ENCODE measurements around the gene PRCP.

DNA sequence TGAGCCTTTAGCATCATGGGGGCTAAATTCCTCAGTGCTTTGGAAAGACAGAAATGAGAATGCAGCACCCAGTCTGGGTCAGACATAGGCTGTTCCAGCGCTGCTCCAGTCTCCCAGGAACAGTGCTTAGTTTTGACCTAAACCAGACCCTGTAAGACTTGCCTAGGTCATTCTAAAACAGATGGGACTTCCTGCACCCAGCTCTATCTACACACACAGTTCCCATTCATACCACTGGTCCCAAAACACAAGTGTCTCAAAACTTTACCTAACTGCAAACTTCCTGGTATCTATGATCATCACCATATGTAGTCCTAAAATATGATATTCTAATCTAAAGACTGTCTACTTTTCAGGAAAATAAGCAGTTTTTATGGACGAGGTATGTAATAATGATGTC lies 37.9 kb downstream of the PRCP start:
- TF ChIP-seq, protein P1, sequence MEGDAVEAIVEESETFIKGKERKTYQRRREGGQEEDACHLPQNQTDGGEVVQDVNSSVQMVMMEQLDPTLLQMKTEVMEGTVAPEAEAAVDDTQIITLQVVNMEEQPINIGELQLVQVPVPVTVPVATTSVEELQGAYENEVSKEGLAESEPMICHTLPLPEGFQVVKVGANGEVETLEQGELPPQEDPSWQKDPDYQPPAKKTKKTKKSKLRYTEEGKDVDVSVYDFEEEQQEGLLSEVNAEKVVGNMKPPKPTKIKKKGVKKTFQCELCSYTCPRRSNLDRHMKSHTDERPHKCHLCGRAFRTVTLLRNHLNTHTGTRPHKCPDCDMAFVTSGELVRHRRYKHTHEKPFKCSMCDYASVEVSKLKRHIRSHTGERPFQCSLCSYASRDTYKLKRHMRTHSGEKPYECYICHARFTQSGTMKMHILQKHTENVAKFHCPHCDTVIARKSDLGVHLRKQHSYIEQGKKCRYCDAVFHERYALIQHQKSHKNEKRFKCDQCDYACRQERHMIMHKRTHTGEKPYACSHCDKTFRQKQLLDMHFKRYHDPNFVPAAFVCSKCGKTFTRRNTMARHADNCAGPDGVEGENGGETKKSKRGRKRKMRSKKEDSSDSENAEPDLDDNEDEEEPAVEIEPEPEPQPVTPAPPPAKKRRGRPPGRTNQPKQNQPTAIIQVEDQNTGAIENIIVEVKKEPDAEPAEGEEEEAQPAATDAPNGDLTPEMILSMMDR (IDR thresholded peaks at IDR 0.05), result no peak
- no peak for TF ChIP-seq POLR2A (IDR thresholded peaks at IDR 0.05)

Data from Peyer's patch (tissue), 4 donors.